M059J (cell line): Measurements from ENCODE around the gene MYO1B. TPM values are rescaled to one million over a fixed set of nuclear protein-coding genes. Genes with fewer than 3 reads are reported as not detected.

Source experiments
- DNase-seq: peaks from one replicate; pipeline ENCODE4 v3.0.0-alpha.2; 2012; ENCODE audit warnings: low read depth
- total RNA-seq: library from RNA; depleted of rRNA; stranded (reverse); fragments of >200 nt; shearing (Covaris generic); gene quantifications from 2 replicates; pipeline ENCODE4 v1.2.3, GENCODE V29; 2014

The MYO1B gene
- total RNA-seq, 1 experiment from 2014 or later, result 26.2 TPM

- DNase-seq, result peak; percentile 97
Observed at GRCh38 chr2:191321861-191322662, 76.9 kb downstream of the MYO1B start.

GRCh38 chr2:191322828-191323506, 77.8 kb downstream of the MYO1B start:
- peak; percentile 40 for DNase-seq

GRCh38 chr2:191325651-191326365, 80.6 kb downstream of the MYO1B start:
- DNase-seq, result no peak

- DNase-seq, result no peak
Observed at GRCh38 chr2:191327484-191327883, 82.3 kb downstream of the MYO1B start.

- DNase-seq, result no peak
Observed at GRCh38 chr2:191328150-191328809, 83.1 kb downstream of the MYO1B start.

- DNase-seq, result no peak
Observed at GRCh38 chr2:191329841-191330240, 84.6 kb downstream of the MYO1B start.

GRCh38 chr2:191333911-191334357, 88.7 kb downstream of the MYO1B start:
- DNase-seq, result peak; percentile 93

- DNase-seq, result no peak
Observed at GRCh38 chr2:191335875-191336464, 90.8 kb downstream of the MYO1B start.

- DNase-seq, result no peak
Observed at GRCh38 chr2:191341436-191341835, 96.2 kb downstream of the MYO1B start.

- no peak for DNase-seq
Observed at GRCh38 chr2:191343796-191344338, 98.7 kb downstream of the MYO1B start.

- peak; percentile 44 for DNase-seq
Observed at GRCh38 chr2:191345788-191346187, 100.6 kb downstream of the MYO1B start.

GRCh38 chr2:191347154-191347553, 102.0 kb downstream of the MYO1B start:
- no peak for DNase-seq

- DNase-seq, result peak; percentile 32
Observed at GRCh38 chr2:191347881-191348280, 102.7 kb downstream of the MYO1B start.

GRCh38 chr2:191349990-191350389, 104.8 kb downstream of the MYO1B start:
- no peak for DNase-seq

- peak; percentile 65 for DNase-seq
Observed at GRCh38 chr2:191350826-191351225, 105.6 kb downstream of the MYO1B start.

GRCh38 chr2:191351298-191351697, 106.1 kb downstream of the MYO1B start:
- peak; percentile 10 for DNase-seq

GRCh38 chr2:191351921-191352320, 106.7 kb downstream of the MYO1B start:
- peak; percentile 26 for DNase-seq

GRCh38 chr2:191352536-191352935, 107.3 kb downstream of the MYO1B start:
- DNase-seq, result peak; percentile 83

- no peak for DNase-seq
Observed at GRCh38 chr2:191355170-191355758, 110.1 kb downstream of the MYO1B start.

GRCh38 chr2:191357678-191358077, 112.5 kb downstream of the MYO1B start:
- no peak for DNase-seq
